Islet precursor cell (in vitro differentiated cells): ENCODE measurements around the gene PAGE5.
A peak's percentile ranks its signal among the peaks of the same experiment; 100 is the strongest.

Experiments
- DNase-seq: peaks from one replicate; pipeline ENCODE4 v3.0.0-alpha.2; 2018

PAGE5 gene, protein sequence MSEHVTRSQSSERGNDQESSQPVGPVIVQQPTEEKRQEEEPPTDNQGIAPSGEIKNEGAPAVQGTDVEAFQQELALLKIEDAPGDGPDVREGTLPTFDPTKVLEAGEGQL

DNA sequence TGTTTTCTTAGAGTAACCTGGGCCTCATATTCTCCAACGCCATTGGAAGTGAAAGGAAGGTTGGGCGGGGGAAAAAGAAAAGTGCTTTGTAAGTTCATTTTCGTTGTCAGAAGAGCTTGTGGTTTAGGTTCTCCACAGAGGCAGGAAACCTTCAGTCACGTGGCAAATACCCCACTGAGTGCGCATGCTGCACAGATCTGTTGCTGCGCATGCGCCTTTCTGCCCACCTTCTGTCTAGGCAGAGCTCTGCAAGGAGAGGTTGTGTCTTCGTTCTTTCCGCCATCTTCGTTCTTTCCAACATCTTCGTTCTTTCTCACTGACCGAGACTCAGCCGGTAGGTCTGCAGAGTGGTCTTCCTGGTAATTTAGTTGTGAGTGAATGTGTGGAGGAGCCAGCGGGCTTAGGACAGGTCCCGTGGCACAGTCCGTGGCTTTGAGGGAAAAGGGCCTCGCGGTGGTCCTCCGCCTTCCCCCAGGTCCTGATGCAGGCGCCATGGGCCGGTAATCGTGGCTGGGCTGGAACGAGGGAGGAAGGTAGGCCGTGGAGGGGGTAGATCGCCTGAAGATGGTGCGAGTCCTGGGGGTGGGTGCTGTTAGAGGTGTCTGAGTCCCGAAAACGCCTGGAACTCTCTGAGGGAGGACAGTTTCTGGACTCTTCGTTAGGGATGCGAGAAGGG lies at the start of gene PAGE5:
Gene PAGE5 (plus strand): TSS at position 228 of the 676 bp plus-strand sequence. CDS start 1,037 bp downstream, outside the sequence.
- no peak for DNase-seq

DNA sequence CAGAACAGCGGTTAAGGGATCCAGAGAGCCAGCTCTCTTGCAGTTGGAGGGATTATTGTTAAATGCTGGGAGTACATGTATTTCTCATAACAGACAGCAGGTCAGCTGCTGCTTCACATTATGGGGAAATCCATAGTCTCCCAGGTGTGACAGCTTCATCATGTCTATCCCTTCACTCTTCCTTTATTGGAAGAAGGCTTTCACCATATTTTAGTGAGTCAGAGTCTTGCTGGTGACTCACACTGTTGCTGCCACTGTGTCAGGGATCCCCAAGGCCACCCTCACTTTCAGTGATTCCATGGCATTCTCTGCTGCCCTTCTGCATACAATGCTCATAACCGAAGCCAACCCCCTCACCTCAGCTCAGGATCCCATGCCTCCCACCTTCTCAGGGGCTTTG lies 32.9 kb upstream of the PAGE5 start:
- DNase-seq = no peak

DNA sequence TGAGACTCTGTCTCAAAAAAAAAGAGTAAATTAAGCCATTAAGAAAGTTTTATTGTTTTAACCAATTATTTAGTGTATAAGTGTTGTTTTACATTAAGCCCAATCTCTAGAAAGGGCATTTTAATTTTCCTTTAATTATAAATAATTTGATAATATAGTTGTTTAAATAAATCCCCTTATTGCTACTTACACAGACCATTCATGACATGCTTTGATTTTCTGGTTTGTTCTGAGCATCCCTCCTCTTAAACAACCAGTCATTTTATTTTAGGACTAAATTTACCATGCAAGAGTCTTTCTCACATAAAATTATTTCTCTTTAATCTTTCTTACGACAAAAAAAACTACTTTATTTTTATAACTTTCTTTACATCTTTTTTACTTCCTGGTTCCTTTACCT lies 23.5 kb upstream of the PAGE5 start:
- DNase-seq = no peak

DNA sequence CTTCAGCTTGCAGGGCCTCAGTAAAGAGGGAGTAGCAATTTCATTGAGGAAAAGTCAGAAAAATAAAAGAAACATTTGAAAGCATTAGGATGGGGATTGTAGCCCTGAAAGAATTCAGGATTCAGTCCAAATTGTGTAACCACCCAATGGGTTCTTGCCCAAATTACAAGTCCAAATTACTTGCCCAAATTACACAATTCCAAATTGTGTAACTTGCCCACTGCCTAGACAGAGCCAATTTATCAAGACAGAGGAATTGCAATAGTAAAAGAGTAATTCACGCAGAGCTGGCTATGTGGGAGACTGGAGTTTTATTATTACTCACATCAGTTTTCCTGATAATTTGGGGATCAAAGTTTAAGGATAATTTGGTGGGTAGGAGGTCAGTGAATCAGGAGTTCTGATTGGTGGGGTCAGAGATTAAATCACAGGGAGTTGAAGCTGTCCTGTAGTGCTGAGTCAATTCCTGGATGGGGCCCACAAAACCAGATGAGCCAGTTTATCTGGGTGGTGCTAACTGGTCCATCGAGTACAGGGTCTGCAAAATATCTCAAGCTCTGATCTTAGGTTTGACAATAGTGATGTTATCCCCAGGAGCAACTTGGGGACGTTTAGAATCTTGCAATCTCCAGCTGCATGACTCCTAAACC lies 18.1 kb upstream of the PAGE5 start:
- peak; percentile 64 for DNase-seq

DNA sequence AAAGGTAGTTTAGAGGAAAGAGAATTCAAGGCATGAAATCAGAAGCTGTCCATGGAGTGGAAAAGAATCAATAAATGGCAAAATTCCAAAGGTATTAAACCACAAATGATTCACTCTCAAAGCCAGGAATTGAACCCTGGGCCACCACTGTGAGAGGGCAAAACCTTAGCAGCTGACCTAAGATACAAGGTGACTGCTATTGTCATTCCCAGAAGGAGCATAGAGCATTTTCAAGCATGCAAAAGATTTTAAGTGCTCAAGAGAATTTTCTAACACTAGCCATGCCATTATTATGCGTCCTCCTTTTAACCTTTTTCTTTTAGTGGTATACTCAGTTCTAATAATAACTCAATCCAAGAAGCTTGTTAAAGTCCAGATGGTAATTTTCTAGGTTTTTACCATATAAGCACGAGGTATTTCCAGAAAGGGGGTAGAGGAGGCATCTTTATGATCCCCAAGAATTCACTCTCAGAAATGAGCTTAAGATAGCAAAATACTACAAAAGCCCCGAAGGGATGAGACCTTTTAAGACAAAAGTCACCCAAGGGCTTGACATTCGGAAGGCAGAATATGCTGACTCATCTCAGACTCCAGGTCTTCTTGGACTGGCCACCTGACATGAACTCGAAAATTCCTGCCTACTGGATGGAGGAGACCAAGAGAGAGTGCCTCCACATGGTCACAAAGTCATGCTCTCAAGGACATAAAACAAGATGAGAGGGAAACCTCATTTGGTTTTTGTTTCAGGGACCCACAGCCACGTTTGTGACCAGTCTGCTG lies 13.8 kb upstream of the PAGE5 start:
- DNase-seq = no peak

DNA sequence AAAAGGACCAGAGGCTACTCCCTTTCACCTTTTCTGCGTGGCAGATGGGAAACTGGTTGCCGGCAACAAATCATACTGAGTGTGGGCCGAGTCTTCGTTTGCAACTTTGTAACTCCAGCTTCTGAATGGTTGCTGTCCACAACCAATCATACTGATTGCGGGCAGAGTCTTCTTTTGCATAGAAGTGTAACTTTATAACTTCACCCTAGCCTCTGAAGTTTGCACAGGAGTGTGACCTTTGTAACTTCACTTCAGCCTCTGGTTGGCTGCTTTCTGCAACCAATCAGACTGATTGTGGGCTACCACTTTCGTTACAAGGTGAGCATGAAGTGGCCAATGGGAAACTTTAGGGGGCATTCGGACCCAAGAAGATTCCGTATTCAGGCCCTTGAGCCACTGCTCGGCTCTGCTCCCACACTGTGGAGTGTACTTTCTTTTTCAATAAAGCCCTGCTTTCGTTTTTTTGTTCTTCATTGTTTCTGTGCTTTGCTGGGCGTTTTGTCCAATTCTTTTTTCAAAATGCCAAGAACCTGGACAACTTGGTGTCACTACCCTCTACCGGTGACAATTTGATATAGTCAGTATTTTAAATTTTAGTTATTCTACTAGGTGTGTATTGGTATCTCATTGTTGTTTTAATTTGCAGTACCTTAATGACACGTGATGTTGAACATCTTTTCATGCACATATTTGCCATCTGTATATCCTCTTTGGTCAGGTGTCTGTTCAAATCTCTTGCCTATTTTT lies 9.0 kb upstream of the PAGE5 start:
- no peak for DNase-seq

DNA sequence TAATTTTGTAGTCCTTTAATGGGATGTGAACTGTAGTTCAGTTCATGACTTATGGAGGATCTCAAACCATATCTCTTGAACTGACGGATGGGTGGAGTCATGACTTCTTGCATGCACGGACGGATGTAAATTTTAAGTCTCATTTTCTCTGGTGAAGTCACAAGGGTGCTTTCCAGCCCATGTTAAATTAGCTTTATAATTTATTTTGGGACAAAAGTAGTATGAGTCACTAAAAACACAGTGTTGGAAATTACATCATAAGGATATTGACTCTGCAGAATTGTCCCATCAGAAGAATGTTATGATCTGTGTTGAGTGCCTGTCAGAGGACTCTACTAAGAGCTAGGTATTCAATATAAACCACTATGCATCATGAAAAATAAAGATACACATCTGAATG lies 6.8 kb upstream of the PAGE5 start:
- no peak for DNase-seq

DNA sequence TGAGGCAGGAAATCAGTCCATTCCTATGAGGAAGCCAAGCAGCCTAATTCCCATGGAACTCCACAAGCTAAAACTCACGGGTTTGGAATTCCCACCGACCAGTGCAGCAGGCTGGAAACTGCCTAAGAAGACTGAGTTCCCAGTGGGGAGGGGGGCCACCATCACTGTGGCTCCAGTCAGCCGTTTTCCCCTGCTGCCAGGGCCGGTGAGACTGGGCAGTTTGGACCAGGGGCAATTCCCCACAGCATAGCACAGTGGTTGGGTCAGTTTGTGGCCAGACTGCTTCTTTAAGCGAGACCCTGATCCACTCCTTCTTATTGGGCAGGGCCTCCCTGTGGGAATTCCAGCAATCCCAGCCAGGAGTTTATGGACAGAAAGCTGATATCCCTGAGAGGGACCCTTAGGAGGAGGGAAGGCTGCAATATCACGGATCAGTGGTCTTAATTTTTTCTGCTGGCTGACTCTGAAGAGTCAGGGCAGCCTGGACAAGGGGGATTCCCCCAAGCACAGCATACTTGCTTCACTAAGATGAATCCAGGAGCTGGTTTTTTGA lies 20.7 kb downstream of the PAGE5 start:
- DNase-seq = no peak

DNA sequence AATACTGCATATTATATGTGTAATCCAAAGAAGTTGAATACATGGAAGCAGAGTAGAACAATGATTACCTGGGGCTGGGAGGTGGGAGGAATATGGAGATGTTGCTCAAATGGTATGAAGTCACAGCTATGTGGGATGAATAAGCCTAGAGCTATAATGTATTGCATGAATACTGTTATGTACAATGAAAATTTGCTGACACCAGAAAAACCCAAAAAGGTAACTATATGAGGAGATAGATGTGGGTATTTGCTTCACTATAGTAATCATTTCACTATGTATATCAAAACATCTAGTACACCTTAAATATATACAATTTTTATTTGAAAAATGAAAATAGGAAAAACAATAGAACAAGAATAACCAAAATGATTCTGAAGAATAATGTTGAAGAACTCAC lies 33.4 kb downstream of the PAGE5 start:
- DNase-seq = no peak

DNA sequence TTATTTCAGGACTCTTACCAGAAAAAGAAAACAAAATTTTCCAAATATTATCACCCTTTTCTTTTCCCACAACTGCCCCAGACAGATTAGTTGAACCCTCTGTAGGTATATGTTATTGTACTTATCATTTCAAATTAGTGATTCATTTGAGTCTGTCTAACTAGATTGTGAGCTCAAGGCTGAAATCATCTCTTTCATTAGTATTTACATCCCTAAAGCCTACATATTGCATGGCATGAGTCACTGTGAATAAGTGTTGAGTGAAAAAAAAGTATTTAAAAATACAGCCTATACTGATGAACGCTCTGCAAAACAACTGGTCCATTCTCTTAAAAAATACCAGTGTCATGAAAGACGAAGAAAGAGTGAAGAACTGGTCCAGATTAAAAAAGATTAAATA lies 40.7 kb downstream of the PAGE5 start:
- DNase-seq = no peak

DNA sequence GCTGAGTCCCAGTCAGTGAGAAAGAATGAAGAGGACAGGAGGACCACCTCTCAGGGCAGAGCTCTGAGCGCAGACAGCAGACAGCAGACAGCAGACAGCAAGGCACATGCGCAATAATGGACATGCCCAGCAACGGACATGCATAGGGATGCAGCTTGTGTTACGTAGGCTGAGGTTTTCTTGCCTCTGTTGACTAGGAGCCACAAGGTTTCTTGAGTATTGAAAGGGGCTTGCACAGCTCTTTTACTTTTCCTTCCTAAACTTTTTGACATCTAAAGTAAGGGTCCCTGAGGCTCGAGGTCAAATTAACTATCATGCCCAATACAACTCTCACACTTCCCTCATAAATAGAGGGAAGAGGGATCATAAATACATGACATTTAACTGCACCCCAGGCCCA lies 44.7 kb downstream of the PAGE5 start, which contains the start of gene PAGE3:
Gene PAGE3 (minus strand): TSS at position 101 of the 400 bp plus-strand sequence. CDS start 1,013 bp downstream, outside the sequence.
- no peak for DNase-seq
